Endodermal cell (in vitro differentiated cells): Measurements from ENCODE around the gene CLEC4F. TPM values are rescaled to one million over a fixed set of nuclear protein-coding genes. Genes with fewer than 3 reads are reported as not detected.

Source experiments
- DNase-seq: peaks from one replicate; pipeline ENCODE4 v3.0.0-alpha.2; 2017
- H3K27ac ChIP-seq: 2 replicates; pipeline ENCODE4 v1.5.1; 2013; ENCODE audit warnings: mild to moderate bottlenecking, low read depth, low read length, moderate library complexity
- H3K27me3 ChIP-seq: 2 replicates; pipeline ENCODE4 v1.6.1; 2013; ENCODE audit warnings: mild to moderate bottlenecking, low read length, moderate library complexity; ENCODE audit not compliant: insufficient read depth, control insufficient read depth, poor library complexity, severe bottlenecking
- H3K36me3 ChIP-seq: 2 replicates; pipeline ENCODE4 v1.7.0; 2013; ENCODE audit warnings: mild to moderate bottlenecking, low read length, moderate library complexity; ENCODE audit not compliant: control insufficient read depth, insufficient read depth
- H3K4me1 ChIP-seq: one replicate; pipeline ENCODE4 v1.7.0; 2013; ENCODE audit warnings: low read length; ENCODE audit not compliant: control insufficient read depth, insufficient read depth
- H3K4me3 ChIP-seq: 2 replicates; pipeline ENCODE4 v1.5.1; 2013; ENCODE audit warnings: mild to moderate bottlenecking, low read length, moderate library complexity
- H3K9ac ChIP-seq: 2 replicates; pipeline ENCODE4 v1.6.1; 2013; ENCODE audit warnings: mild to moderate bottlenecking, low read length, moderate library complexity; ENCODE audit not compliant: poor library complexity, severe bottlenecking; ENCODE audit errors: extremely low read depth
- H3K9me3 ChIP-seq: 2 replicates; pipeline ENCODE4 v1.6.1; 2013; ENCODE audit warnings: mild to moderate bottlenecking, low read length, moderate library complexity; ENCODE audit not compliant: control insufficient read depth
- H3K27ac Mint-ChIP-seq: 2 replicates; pipeline ENCODE4 v1.8.0; 2020; ENCODE audit warnings: mixed read lengths
- H3K27me3 Mint-ChIP-seq: 2 replicates; pipeline ENCODE4 v1.8.0; 2021; ENCODE audit warnings: mild to moderate bottlenecking, mixed read lengths; ENCODE audit not compliant: insufficient read depth
- H3K36me3 Mint-ChIP-seq: 2 replicates; pipeline ENCODE4 v1.8.0; 2020; ENCODE audit warnings: low read depth, mixed read lengths
- H3K4me1 Mint-ChIP-seq: 2 replicates; pipeline ENCODE4 v1.8.0; 2020; ENCODE audit warnings: mixed read lengths
- H3K4me3 Mint-ChIP-seq: 2 replicates; pipeline ENCODE4 v1.8.0; 2020; ENCODE audit warnings: mild to moderate bottlenecking, moderate library complexity, mixed read lengths
- H3K9me3 Mint-ChIP-seq: 2 replicates; pipeline ENCODE4 v1.8.0; 2020; ENCODE audit warnings: mild to moderate bottlenecking, mixed read lengths
- CTCF ChIP-seq: fragments of 200-600 bp; sonication (generic); conservative IDR thresholded peaks from 2 replicates; pipeline ENCODE4 v1.5.0; 2021; ENCODE audit warnings: antibody characterized with exemption, mild to moderate bottlenecking
- WGBS, 2 experiments: methylation state at CpG; one replicate each; pipeline versions ENCODE4 v1.1.5 to v1.1.7; 2013; ENCODE audit warnings: missing lambda C conversion rate in 2 of 2, mixed read lengths in 1 of 2; ENCODE audit not compliant: insufficient coverage in 1 of 2, insufficient read length in 1 of 2; 5-methylcytosine and 5-hydroxymethylcytosine counted together
- total RNA-seq, 2 donors: library from RNA; stranded (reverse); fragmentation: NEBNext Ultra II Directional in 1 of 2; extraction: Animal tissue kit (Norgen Biotek cat#: 25700) in 1 of 2; gene quantifications; 2 replicates in 1 of 2; 3 replicates in 1 of 2; pipeline ENCODE4 v1.2.1, GENCODE V29; 2021

CLEC4F gene
- total RNA-seq, 2 donors from 2014 or later, result not detected

DNA sequence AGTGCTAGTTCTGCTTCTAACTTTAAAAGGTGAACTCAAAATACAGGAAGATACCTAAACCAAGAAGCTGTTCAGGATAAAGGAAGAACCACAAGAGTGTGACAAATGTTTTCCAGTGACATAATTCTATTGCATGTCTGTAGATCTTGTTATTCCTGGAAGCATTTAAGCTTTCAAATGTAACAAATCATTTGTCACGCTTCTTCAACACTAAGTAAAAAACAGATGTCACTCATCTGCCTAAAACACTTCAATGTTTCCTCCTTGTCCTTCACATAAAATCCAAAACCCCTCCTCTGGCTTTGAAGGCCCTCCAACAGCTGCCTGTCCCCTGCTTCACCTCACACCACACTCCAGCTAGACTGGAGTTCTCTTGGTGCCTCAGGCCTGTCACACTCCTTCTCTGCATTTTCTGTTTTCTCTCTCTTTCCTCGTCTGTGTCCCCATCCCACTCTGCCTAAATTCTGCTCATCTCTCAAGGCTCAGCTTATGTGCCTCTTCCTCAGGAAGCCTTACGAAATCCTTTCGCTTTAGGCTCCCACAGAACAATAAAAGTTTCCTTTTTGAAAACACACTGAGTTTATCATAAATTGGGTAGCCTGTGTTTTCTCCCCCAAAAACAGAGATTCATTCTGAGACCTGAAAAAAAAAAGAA is 6.4 kb upstream of the CLEC4F start:
- no peaks in the 10 kb centered on the region for H3K4me1 ChIP-seq
- Mint-ChIP-seq H3K4me1 (no peaks in the 10 kb centered on the region), H3K36me3 (no peaks in the 10 kb centered on the region), H3K27me3 (peaks cover 30% of the 10 kb centered on the region), H3K9me3 (no peaks in the 10 kb centered on the region), H3K27ac (no peak overlapping the region), H3K4me3 (no peak overlapping the region)
- peaks cover 6% of the 10 kb centered on the region for H3K27me3 ChIP-seq
- H3K36me3 ChIP-seq, result no peaks in the 10 kb centered on the region
- no peak overlapping the region for H3K4me3 ChIP-seq
- no peak for TF ChIP-seq CTCF
- H3K27ac ChIP-seq, result no peak overlapping the region
- DNase-seq, result no peak
- 83 to 84% methylated on average over 2 to 4 of the region's 4 CpGs for WGBS, 2 experiments
- H3K9me3 ChIP-seq, result no peaks in the 10 kb centered on the region
- H3K9ac ChIP-seq, result no peak overlapping the region

GRCh38 chr2:70823249-70823648 is 2.9 kb upstream of the CLEC4F start:
- H3K36me3 Mint-ChIP-seq, result no peaks in the 10 kb centered on the region
- 73 to 100% methylated on average over 1 to 5 of the region's 5 CpGs for WGBS, 2 experiments
- H3K9me3 ChIP-seq, result no peaks in the 10 kb centered on the region
- no peak overlapping the region for H3K27ac Mint-ChIP-seq
- no peak overlapping the region for H3K27ac ChIP-seq
- DNase-seq, result no peak
- H3K27me3 ChIP-seq, result no peaks in the 10 kb centered on the region
- H3K4me3 ChIP-seq, result no peak overlapping the region
- no peaks in the 10 kb centered on the region for H3K36me3 ChIP-seq
- no peaks in the 10 kb centered on the region for H3K4me1 Mint-ChIP-seq
- no peak overlapping the region for H3K9ac ChIP-seq
- H3K4me3 Mint-ChIP-seq, result no peak overlapping the region
- H3K9me3 Mint-ChIP-seq, result no peaks in the 10 kb centered on the region
- H3K27me3 Mint-ChIP-seq, result peaks cover 20% of the 10 kb centered on the region
- no peak for TF ChIP-seq CTCF
- no peaks in the 10 kb centered on the region for H3K4me1 ChIP-seq

- H3K4me3 Mint-ChIP-seq, result no peak overlapping the region
- H3K9me3 Mint-ChIP-seq, result no peaks in the 10 kb centered on the region
- Histone ChIP-seq H3K9ac (no peak overlapping the region), H3K36me3 (no peaks in the 10 kb centered on the region), H3K4me1 (no peaks in the 10 kb centered on the region), H3K27me3 (no peaks in the 10 kb centered on the region), H3K9me3 (no peaks in the 10 kb centered on the region), H3K4me3 (no peak overlapping the region), H3K27ac (no peak overlapping the region)
- no peak overlapping the region for H3K27ac Mint-ChIP-seq
- H3K4me1 Mint-ChIP-seq, result no peaks in the 10 kb centered on the region
- H3K27me3 Mint-ChIP-seq, result peaks cover 23% of the 10 kb centered on the region
- TF ChIP-seq CTCF, result no peak
- no peak for DNase-seq
- 51 to 53% methylated on average over 5 to 8 of the region's 8 CpGs for WGBS, 2 experiments
- H3K36me3 Mint-ChIP-seq, result no peaks in the 10 kb centered on the region
Observed at GRCh38 chr2:70822843-70823242, 2.4 kb upstream of the CLEC4F start.
